Measurements from ENCODE around the gene ORAI3. TPM values are rescaled to one million over a fixed set of nuclear protein-coding genes. Genes with fewer than 3 reads are reported as not detected.

The ORAI3 gene
- total RNA-seq, 1 donor from 2014 or later = 19.5 TPM

DNA sequence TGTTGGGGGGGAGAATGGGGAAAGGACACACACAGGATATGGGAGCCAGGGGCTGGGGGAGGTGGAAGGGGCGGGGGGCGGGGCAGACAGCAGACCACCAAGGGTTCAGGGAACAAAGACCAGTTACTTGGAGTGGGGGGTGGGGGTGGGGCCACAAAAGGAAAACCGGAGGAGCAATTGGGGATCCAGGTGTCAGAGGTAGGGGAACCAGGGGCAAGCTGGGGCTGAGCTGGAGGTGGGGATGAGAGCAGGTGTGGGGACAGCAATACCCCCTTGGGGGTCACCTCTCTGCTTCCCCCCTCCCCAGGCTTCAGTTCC lies 1.4 kb upstream of the ORAI3 start:
- Histone ChIP-seq H3K27ac (peak overlapping the region; percentile 85), H3K4me3 (no peak overlapping the region), H3K36me3 (peaks cover 2% of the 10 kb centered on the region), H3K27me3 (no peaks in the 10 kb centered on the region), H3K4me1 (peaks cover 21% of the 10 kb centered on the region), H3K9me3 (no peaks in the 10 kb centered on the region)
- TF ChIP-seq, protein P1, sequence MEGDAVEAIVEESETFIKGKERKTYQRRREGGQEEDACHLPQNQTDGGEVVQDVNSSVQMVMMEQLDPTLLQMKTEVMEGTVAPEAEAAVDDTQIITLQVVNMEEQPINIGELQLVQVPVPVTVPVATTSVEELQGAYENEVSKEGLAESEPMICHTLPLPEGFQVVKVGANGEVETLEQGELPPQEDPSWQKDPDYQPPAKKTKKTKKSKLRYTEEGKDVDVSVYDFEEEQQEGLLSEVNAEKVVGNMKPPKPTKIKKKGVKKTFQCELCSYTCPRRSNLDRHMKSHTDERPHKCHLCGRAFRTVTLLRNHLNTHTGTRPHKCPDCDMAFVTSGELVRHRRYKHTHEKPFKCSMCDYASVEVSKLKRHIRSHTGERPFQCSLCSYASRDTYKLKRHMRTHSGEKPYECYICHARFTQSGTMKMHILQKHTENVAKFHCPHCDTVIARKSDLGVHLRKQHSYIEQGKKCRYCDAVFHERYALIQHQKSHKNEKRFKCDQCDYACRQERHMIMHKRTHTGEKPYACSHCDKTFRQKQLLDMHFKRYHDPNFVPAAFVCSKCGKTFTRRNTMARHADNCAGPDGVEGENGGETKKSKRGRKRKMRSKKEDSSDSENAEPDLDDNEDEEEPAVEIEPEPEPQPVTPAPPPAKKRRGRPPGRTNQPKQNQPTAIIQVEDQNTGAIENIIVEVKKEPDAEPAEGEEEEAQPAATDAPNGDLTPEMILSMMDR (IDR thresholded peaks at IDR 0.05) = no peak
- DNase-seq (no peak), ATAC-seq (no peak)
- intact Hi-C loops (cut with DNase I) = no loop called here

DNA sequence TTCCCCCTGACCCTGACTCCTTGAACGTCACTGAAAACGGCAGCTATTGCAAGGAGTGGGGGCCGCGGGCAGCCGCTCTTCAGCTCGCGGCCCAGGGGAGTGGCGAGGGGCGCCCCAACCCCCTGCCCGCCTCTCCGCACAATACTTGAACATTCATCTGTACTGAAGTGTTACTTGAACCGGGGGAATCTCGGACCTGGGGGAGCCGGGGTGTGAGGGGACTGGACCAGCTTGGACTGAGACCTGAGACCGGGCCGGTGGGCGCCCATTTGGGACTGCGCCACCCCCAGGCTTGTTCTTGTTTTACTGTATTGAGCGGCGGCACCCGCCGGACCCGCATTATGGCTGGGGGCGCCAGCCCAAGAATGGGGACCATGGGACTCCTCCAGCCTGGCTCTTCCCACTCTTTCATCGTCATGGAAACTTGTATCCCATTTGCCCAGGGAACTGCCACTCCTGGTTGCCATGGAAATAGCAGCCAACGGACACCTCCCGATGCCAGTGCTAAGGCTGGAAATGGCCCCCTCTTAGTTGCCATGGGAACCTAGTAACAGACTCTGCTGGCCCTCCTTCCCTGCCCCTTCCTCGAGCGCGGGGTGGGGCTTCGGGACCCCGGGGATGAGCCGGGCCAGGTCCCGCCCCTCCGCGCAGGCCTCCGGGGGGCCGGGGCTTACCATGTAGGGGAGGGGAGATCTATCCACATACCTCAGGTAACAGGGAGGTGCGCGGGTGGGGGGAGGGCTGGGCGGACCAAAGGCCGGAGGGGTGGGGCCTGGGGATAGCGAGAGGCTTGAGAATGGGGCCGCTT lies 805 bp upstream of the ORAI3 start:
- Histone ChIP-seq H3K9me3 (no peaks in the 10 kb centered on the region), H3K4me1 (peaks cover 21% of the 10 kb centered on the region), H3K27ac (peak overlapping the region; percentile 85), H3K36me3 (no peaks in the 10 kb centered on the region), H3K4me3 (peak overlapping the region; percentile 81), H3K27me3 (no peaks in the 10 kb centered on the region)
- ATAC-seq (peak; percentile 65), DNase-seq (peak; percentile 87)
- intact Hi-C loops (cut with DNase I) = no loop called here
- TF ChIP-seq, protein P1 (IDR thresholded peaks at IDR 0.05) = no peak

- ATAC-seq = peak; percentile 65
- no peaks in the 10 kb centered on the region for H3K27me3 ChIP-seq
- peaks cover 27% of the 10 kb centered on the region for H3K4me1 ChIP-seq
- peak; percentile 83 for DNase-seq
- peak overlapping the region; percentile 81 for H3K4me3 ChIP-seq
- H3K27ac ChIP-seq = peak overlapping the region; percentile 85
- H3K9me3 ChIP-seq = no peaks in the 10 kb centered on the region
- TF ChIP-seq, protein P1 (IDR thresholded peaks at IDR 0.05) = peak; percentile 11
- intact Hi-C loops (cut with DNase I) = no loop called here
- no peaks in the 10 kb centered on the region for H3K36me3 ChIP-seq
Observed at GRCh38 chr16:30949650-30950515, 1.0 kb downstream of the ORAI3 start.

DNA sequence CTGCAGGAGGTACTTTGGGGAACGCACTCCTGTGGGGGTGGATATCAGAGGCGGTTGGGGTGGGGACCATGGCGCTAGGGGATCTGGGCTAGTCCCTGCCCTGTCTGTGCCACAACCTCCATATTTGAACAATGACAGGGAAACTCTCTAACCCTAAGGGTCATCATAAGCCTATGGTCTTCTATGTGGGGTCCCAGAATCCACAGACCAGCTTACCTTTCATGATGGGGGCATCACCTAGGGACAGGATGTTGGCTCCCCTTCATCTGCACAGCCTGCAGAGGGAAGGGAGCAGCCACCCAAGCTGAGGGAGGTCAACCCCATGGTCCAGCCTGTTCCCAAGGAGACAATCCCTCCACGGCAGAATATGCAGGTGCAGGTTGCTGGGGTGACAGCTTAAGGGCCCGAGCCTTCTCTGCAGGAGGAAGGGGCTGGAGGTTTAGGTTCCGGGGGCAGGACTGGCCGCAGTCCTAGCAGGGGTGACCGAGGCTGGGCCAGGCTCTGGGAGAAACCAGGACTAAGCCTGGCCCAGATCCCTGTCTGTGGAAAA lies 1.7 kb downstream of the ORAI3 start:
- TF ChIP-seq, protein P1 (IDR thresholded peaks at IDR 0.05) = no peak
- H3K27me3 ChIP-seq = no peaks in the 10 kb centered on the region
- DNase-seq (no peak), ATAC-seq (no peak)
- peaks cover 27% of the 10 kb centered on the region for H3K4me1 ChIP-seq
- no peaks in the 10 kb centered on the region for H3K9me3 ChIP-seq
- peak overlapping the region; percentile 85 for H3K27ac ChIP-seq
- H3K36me3 ChIP-seq = no peaks in the 10 kb centered on the region
- intact Hi-C loops (cut with DNase I) = no loop called here
- peak overlapping the region; percentile 81 for H3K4me3 ChIP-seq

DNA sequence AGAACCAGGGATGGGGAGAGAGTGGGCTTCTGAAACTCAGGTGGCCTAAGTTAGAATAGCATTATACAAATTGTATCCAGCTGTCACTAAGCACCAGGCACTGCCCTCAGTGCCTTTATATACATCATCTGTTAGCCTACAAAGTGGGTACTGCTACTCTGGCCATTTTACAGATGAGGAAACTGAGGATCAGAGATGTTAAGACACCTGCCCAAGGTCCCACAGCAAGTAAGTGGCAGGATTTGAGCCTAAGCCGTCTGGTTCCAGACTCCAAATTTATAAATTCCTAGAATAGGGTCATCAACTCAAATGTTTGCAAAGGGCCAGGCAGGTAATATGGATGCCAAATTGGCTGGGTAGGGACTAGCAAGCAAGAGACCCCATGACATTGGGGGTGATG lies 2.3 kb downstream of the ORAI3 start:
- Histone ChIP-seq H3K27me3 (no peaks in the 10 kb centered on the region), H3K27ac (no peak overlapping the region), H3K9me3 (no peaks in the 10 kb centered on the region), H3K4me3 (no peak overlapping the region), H3K36me3 (no peaks in the 10 kb centered on the region), H3K4me1 (peaks cover 27% of the 10 kb centered on the region)
- intact Hi-C loops (cut with DNase I) = no loop called here
- ATAC-seq = no peak
- TF ChIP-seq, protein P1 (IDR thresholded peaks at IDR 0.05) = no peak
- no peak for DNase-seq

Data from upper lobe of right lung (tissue), 1 donor.